CD8-positive, alpha-beta memory T cell (primary cell): ENCODE measurements around the gene FILIP1. TPM values are rescaled to one million over a fixed set of nuclear protein-coding genes. Genes with fewer than 3 reads are reported as not detected.
A peak's percentile ranks its signal among the peaks of the same experiment; 100 is the strongest.

Experiments
- CTCF ChIA-PET: fragments of 350-600 bp; sonication (Branson Sonifier 250); formaldehyde crosslinking; loops from one replicate; lab custom pipeline; 2021; ENCODE audit warnings: antibody characterized with exemption; lab: Charles Lee
- POLR2A ChIA-PET: fragments of 350-600 bp; sonication (Branson Sonifier 250); formaldehyde crosslinking; loops from one replicate; lab custom pipeline; 2021; ENCODE audit warnings: antibody characterized with exemption; lab: Charles Lee
- DNase-seq, 5 donors: peaks; one replicate each; pipeline versions ENCODE4 v3.0.0 to v3.0.0-alpha.2; 2020 to 2022; ENCODE audit warnings: mixed read lengths in 1 of 5
- H3K27ac ChIP-seq: one replicate; pipeline ENCODE4 v1.7.0; 2013; ENCODE audit warnings: low read depth, mild to moderate bottlenecking, low read length, moderate library complexity
- H3K27me3 ChIP-seq: 2 replicates; pipeline ENCODE4 v1.7.0; 2013; ENCODE audit warnings: low read length, mild to moderate bottlenecking; ENCODE audit not compliant: insufficient read depth, poor library complexity, severe bottlenecking
- H3K36me3 ChIP-seq: 2 replicates; pipeline ENCODE4 v1.7.0; 2013; ENCODE audit warnings: mild to moderate bottlenecking, low read length, moderate library complexity; ENCODE audit not compliant: insufficient read depth
- H3K4me1 ChIP-seq: 2 replicates; pipeline ENCODE4 v1.7.0; 2013; ENCODE audit warnings: mild to moderate bottlenecking, low read length, moderate library complexity; ENCODE audit not compliant: insufficient read depth
- H3K4me3 ChIP-seq: 2 replicates; pipeline ENCODE4 v1.7.0; 2013; ENCODE audit warnings: mild to moderate bottlenecking, low read length
- H3K9me3 ChIP-seq: 2 replicates; pipeline ENCODE4 v1.7.0; 2013; ENCODE audit warnings: mild to moderate bottlenecking, low read length
- H3K27ac Mint-ChIP-seq, 8 donors: one replicate each; pipeline ENCODE4 v1.8.0; 2020 to 2021; ENCODE audit warnings: mixed read lengths in 8 of 8, mild to moderate bottlenecking in 6 of 8, inconsistent platforms in 3 of 8, moderate library complexity in 3 of 8
- H3K27me3 Mint-ChIP-seq, 2 donors: one replicate each; pipeline ENCODE4 v1.8.0; 2020 to 2021; ENCODE audit warnings: mixed read lengths in 2 of 2, mild to moderate bottlenecking in 1 of 2, moderate library complexity in 1 of 2
- H3K36me3 Mint-ChIP-seq, 3 donors: one replicate each; pipeline ENCODE4 v1.8.0; 2020 to 2021; ENCODE audit warnings: mixed read lengths in 3 of 3, inconsistent platforms in 1 of 3, mild to moderate bottlenecking in 1 of 3
- H3K4me1 Mint-ChIP-seq, 3 donors: one replicate each; pipeline ENCODE4 v1.8.0; 2020 to 2021; ENCODE audit warnings: mixed read lengths in 3 of 3, inconsistent platforms in 1 of 3, mild to moderate bottlenecking in 1 of 3
- H3K4me3 Mint-ChIP-seq, 7 donors: one replicate each; pipeline ENCODE4 v1.8.0; 2020 to 2021; ENCODE audit warnings: mixed read lengths in 7 of 7, mild to moderate bottlenecking in 6 of 7, moderate library complexity in 4 of 7, inconsistent platforms in 2 of 7
- H3K9me3 Mint-ChIP-seq, 5 donors: one replicate each; pipeline ENCODE4 v1.8.0; 2020 to 2022; ENCODE audit warnings: mixed read lengths in 5 of 5, mild to moderate bottlenecking in 3 of 5, moderate library complexity in 2 of 5, inconsistent platforms in 1 of 5
- polyA plus RNA-seq: library from polyadenylated mRNA; unstranded; fragments of 300-500 nt; fragmentation: Illumina TruSeq; gene quantifications from one replicate; pipeline ENCODE4 v1.2.3, GENCODE V29; 2021
- total RNA-seq, 2 experiments: library from RNA; stranded (reverse); gene quantifications; one replicate each; pipeline ENCODE4 v1.2.3, GENCODE V29; 2021

Gene FILIP1
- total and polyA plus RNA-seq, 3 experiments from 2014 or later: not detected

GRCh38 chr6:75292555-75292954 lies 201.0 kb downstream of the FILIP1 start:
- H3K27ac Mint-ChIP-seq: no peak overlapping the region
- CTCF ChIA-PET: no interaction called here
- peaks cover under 1 to 13% (median 11%) of the 10 kb centered on the region in 3 donors for H3K4me1 Mint-ChIP-seq

DNA sequence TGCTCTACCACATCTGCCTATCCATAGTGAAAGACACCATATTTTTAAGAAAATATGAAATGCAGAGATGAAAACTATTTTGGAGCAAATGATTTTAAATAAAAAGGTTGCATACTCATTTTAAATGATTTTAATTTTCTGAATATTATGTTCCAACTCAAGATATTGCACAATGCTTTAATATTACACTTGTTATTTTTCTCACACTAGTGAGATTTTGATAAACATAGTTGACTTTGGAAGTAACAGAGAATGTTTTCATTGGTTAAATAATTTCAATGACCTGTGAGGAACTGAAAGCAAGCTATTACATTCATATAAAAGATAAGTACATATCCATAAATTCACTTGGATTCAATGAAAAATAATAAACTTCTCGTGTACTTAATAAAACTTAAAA lies 201.9 kb downstream of the FILIP1 start:
- no peak overlapping the region for H3K27ac ChIP-seq
- H3K4me1 ChIP-seq: no peaks in the 10 kb centered on the region
- no peak overlapping the region for H3K4me3 Mint-ChIP-seq
- H3K4me3 ChIP-seq: no peak overlapping the region
- no peaks in the 10 kb centered on the region for H3K9me3 Mint-ChIP-seq
- ChIA-PET POLR2A (interaction anchor here (0.8 kb wide), 1 partner anchor 8 kb away, joined by 3 read pairs; no protein-coding TSS in a partner anchor), CTCF (no interaction called here)
- H3K36me3 ChIP-seq: no peaks in the 10 kb centered on the region
- H3K9me3 ChIP-seq: no peaks in the 10 kb centered on the region
- H3K27me3 Mint-ChIP-seq: no peaks in the 10 kb centered on the region
- H3K4me1 Mint-ChIP-seq: peaks cover 9 to 22% (median 19%) of the 10 kb centered on the region in 3 donors
- DNase-seq: no peak
- no peaks in the 10 kb centered on the region for H3K27me3 ChIP-seq
- H3K36me3 Mint-ChIP-seq: peaks cover 0 to 5% (median 0%) of the 10 kb centered on the region in 3 donors
- H3K27ac Mint-ChIP-seq: no peak overlapping the region

More at GRCh38 chr6:75292555-75292954, 201.0 kb downstream of the FILIP1 start:
- H3K27me3 ChIP-seq: no peaks in the 10 kb centered on the region
- H3K9me3 ChIP-seq: no peaks in the 10 kb centered on the region
- Mint-ChIP-seq H3K4me3 (no peak overlapping the region), H3K9me3 (no peaks in the 10 kb centered on the region), H3K36me3 (peaks cover 0 to 5% (median 0%) of the 10 kb centered on the region in 3 donors), H3K27me3 (no peaks in the 10 kb centered on the region)
- no peaks in the 10 kb centered on the region for H3K36me3 ChIP-seq
- POLR2A ChIA-PET: no interaction called here
- DNase-seq: no peak
- no peak overlapping the region for H3K27ac ChIP-seq
- no peak overlapping the region for H3K4me3 ChIP-seq
- H3K4me1 ChIP-seq: no peaks in the 10 kb centered on the region

GRCh38 chr6:75291331-75291730 lies 202.3 kb downstream of the FILIP1 start:
- H3K4me1 ChIP-seq: peaks cover under 1% of the 10 kb centered on the region
- H3K27ac ChIP-seq: no peak overlapping the region
- CTCF ChIA-PET: no interaction called here

GRCh38 chr6:75290136-75290945 lies 203.3 kb downstream of the FILIP1 start:
- peaks cover 10% of the 10 kb centered on the region for H3K4me1 ChIP-seq
- Mint-ChIP-seq H3K36me3 (peaks cover 0 to 5% (median 0%) of the 10 kb centered on the region in 3 donors), H3K27me3 (no peaks in the 10 kb centered on the region), H3K9me3 (no peaks in the 10 kb centered on the region), H3K4me3 (no peak overlapping the region), H3K27ac (peak overlapping the region in 2 of 8 donors; percentile 11 to 79), H3K4me1 (peaks cover 14 to 29% (median 26%) of the 10 kb centered on the region in 3 donors)
- no peaks in the 10 kb centered on the region for H3K36me3 ChIP-seq
- H3K27ac ChIP-seq: no peak overlapping the region
- ChIA-PET POLR2A (no interaction called here), CTCF (interaction anchor here (1.0 kb wide), 1 partner anchor 22 kb away, joined by 3 read pairs; no protein-coding TSS in a partner anchor)
- no peak for DNase-seq
- no peaks in the 10 kb centered on the region for H3K9me3 ChIP-seq
- H3K27me3 ChIP-seq: no peaks in the 10 kb centered on the region
- H3K4me3 ChIP-seq: no peak overlapping the region

More at GRCh38 chr6:75291331-75291730, 202.3 kb downstream of the FILIP1 start:
- H3K36me3 ChIP-seq: no peaks in the 10 kb centered on the region
- H3K27ac Mint-ChIP-seq: no peak overlapping the region
- no peak for DNase-seq
- peaks cover 0 to 5% (median 0%) of the 10 kb centered on the region in 3 donors for H3K36me3 Mint-ChIP-seq
- H3K27me3 ChIP-seq: no peaks in the 10 kb centered on the region
- no peaks in the 10 kb centered on the region for H3K9me3 Mint-ChIP-seq
- no peaks in the 10 kb centered on the region for H3K27me3 Mint-ChIP-seq
- H3K9me3 ChIP-seq: no peaks in the 10 kb centered on the region
- peaks cover 13 to 26% (median 23%) of the 10 kb centered on the region in 3 donors for H3K4me1 Mint-ChIP-seq
- no peak overlapping the region for H3K4me3 Mint-ChIP-seq
- no peak overlapping the region for H3K4me3 ChIP-seq
- POLR2A ChIA-PET: no interaction called here

DNA sequence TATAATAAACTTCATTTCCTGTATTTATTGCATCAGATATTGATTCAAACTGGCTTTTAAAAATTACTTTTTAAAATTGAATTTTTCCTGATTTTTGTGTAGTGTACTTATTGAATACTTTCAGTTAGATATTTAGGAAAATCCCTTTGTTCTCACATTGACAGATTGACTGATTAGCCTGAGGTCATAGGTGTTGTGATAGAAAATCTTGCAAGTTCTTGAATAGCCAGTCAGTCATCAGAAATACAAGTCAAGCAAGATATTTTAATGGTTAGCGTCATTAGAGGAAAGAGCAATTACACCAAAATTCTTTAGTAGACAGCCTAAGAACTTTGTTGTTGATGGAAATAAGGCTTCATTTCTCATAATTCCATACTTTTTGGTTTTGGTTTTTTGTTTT lies 205.6 kb downstream of the FILIP1 start:
- Mint-ChIP-seq H3K27me3 (no peaks in the 10 kb centered on the region), H3K4me1 (peaks cover 14 to 29% (median 26%) of the 10 kb centered on the region in 3 donors), H3K4me3 (no peak overlapping the region), H3K9me3 (no peaks in the 10 kb centered on the region), H3K36me3 (peaks cover 0 to 5% (median 0%) of the 10 kb centered on the region in 3 donors), H3K27ac (no peak overlapping the region)
- CTCF ChIA-PET: no interaction called here
- H3K27ac ChIP-seq: no peak overlapping the region
- no peaks in the 10 kb centered on the region for H3K9me3 ChIP-seq
- no peaks in the 10 kb centered on the region for H3K27me3 ChIP-seq
- H3K4me1 ChIP-seq: peaks cover 10% of the 10 kb centered on the region
- no peak for DNase-seq
- H3K4me3 ChIP-seq: no peak overlapping the region
- no peaks in the 10 kb centered on the region for H3K36me3 ChIP-seq
- POLR2A ChIA-PET: no interaction called here

DNA sequence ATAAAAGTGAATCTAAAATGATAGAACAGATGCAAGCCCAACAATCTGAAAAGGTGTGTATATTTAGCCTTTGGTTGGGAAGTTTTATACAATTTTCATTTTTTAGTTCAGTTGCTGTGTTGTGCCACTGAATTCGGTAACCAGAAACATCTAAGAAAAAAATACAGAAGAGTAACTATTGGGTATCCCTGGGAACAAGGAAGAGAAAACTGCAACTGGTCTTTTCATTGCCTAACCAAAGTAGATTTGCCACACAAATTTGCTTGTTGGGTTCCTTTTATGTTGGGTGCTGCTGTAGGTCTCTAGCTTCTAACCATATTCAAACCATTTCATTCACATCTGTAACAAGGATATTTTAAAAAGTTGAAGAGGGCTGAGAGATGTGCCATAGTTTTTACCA lies 206.2 kb downstream of the FILIP1 start:
- Mint-ChIP-seq H3K36me3 (peaks cover 0 to 5% (median 0%) of the 10 kb centered on the region in 3 donors), H3K9me3 (no peaks in the 10 kb centered on the region), H3K27me3 (no peaks in the 10 kb centered on the region), H3K4me1 (peaks cover 19 to 29% (median 26%) of the 10 kb centered on the region in 3 donors), H3K27ac (peak overlapping the region in 1 of 8 donors; percentile 10), H3K4me3 (peak overlapping the region in 1 of 7 donors; percentile 85)
- Histone ChIP-seq H3K4me3 (no peak overlapping the region), H3K36me3 (no peaks in the 10 kb centered on the region), H3K27me3 (no peaks in the 10 kb centered on the region), H3K9me3 (no peaks in the 10 kb centered on the region), H3K4me1 (peaks cover 15% of the 10 kb centered on the region), H3K27ac (no peak overlapping the region)
- CTCF ChIA-PET: no interaction called here
- POLR2A ChIA-PET: no interaction called here
- DNase-seq: no peak

DNA sequence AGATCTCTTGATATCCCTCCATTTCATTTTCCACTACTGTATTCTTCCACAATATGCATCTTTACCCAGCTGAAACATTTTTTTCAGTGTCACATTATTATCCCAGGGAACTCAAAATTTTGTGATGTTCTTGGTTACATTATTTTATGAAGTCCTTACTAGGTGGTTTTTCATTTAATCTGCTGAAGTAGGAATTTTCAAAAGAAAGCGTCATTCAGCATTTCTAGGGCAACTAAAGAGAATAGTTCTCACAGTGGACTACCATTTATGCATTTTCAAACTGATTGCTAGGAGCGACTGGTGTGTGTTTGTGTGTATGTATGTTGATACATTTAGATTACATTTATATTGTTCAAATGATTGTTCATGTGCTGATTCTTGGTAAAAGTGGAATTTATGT lies 206.6 kb downstream of the FILIP1 start:
- Histone ChIP-seq H3K9me3 (no peaks in the 10 kb centered on the region), H3K36me3 (no peaks in the 10 kb centered on the region), H3K27ac (no peak overlapping the region), H3K27me3 (no peaks in the 10 kb centered on the region), H3K4me1 (peaks cover 17% of the 10 kb centered on the region), H3K4me3 (no peak overlapping the region)
- Mint-ChIP-seq H3K4me3 (peak overlapping the region in 4 of 7 donors; percentile 39 to 85 (median 57)), H3K9me3 (no peaks in the 10 kb centered on the region), H3K36me3 (peaks cover 0 to 5% (median 0%) of the 10 kb centered on the region in 3 donors), H3K27me3 (no peaks in the 10 kb centered on the region), H3K27ac (peak overlapping the region in 3 of 8 donors; percentile 10 to 75 (median 63)), H3K4me1 (peaks cover 22 to 29% (median 26%) of the 10 kb centered on the region in 3 donors)
- CTCF ChIA-PET: interaction anchor here (2.3 kb wide), 1 partner anchor 43 kb away, joined by 11 read pairs; the partner anchor contains the start of gene COX7A2
- DNase-seq: no peak
- POLR2A ChIA-PET: no interaction called here

- DNase-seq: no peak
- Mint-ChIP-seq H3K4me1 (peaks cover 29 to 36% (median 36%) of the 10 kb centered on the region in 3 donors), H3K27me3 (no peaks in the 10 kb centered on the region), H3K4me3 (no peak overlapping the region), H3K9me3 (no peaks in the 10 kb centered on the region), H3K27ac (no peak overlapping the region), H3K36me3 (peaks cover 0 to 4% (median 0%) of the 10 kb centered on the region in 3 donors)
- POLR2A ChIA-PET: interaction anchor here (0.6 to 2.8 kb wide), 5 partner anchors 42 to 1764 kb away, joined by 3 to 10 read pairs (median 9); partner anchors contain the start of genes COX7A2, EEF1A1, SENP6 and SLC17A5
- CTCF ChIA-PET: interaction anchor here (1.0 to 2.3 kb wide), 5 partner anchors 10 to 242 kb away, joined by 3 to 11 read pairs (median 4); partner anchors contain the start of gene COX7A2
- Histone ChIP-seq H3K36me3 (no peaks in the 10 kb centered on the region), H3K9me3 (no peaks in the 10 kb centered on the region), H3K27ac (peak overlapping the region; percentile 76), H3K27me3 (no peaks in the 10 kb centered on the region), H3K4me1 (peaks cover 29% of the 10 kb centered on the region), H3K4me3 (peak overlapping the region; percentile 91)
Observed at GRCh38 chr6:75285283-75285639, 208.3 kb downstream of the FILIP1 start.
